K562 (cell line): Measurements from ENCODE around the gene ATP5MG. TPM values are rescaled to one million over a fixed set of nuclear protein-coding genes. Genes with fewer than 3 reads are reported as not detected.
A peak's percentile ranks its signal among the peaks of the same experiment; 100 is the strongest.

Experiments
- ETS1 ChIP-seq: conservative IDR thresholded peaks from 2 replicates; pipeline ENCODE4 v1.6.1; 2011; ENCODE audit warnings: low read depth, mild to moderate bottlenecking, low read length; ENCODE audit not compliant: control insufficient read depth
- FOXP1 ChIP-seq: sonication (generic); formaldehyde crosslinking; IDR thresholded peaks from 2 replicates; pipeline ENCODE4 v1.8.0; 2022; ENCODE audit warnings: mild to moderate bottlenecking, missing genetic modification reagents
- HDAC2 ChIP-seq: fragments of 450-650 bp; IDR thresholded peaks from 2 replicates; pipeline ENCODE4 v1.6.1; 2016; ENCODE audit warnings: mild to moderate bottlenecking
- KDM5B ChIP-seq: fragments of 200-600 bp; sonication (generic); IDR thresholded peaks from 2 replicates; pipeline ENCODE4 v1.6.1; 2012; ENCODE audit warnings: low read depth, mild to moderate bottlenecking, moderate library complexity, low read length, control low read depth, inconsistent platforms; ENCODE audit not compliant: insufficient replicate concordance
- SETDB1 ChIP-seq: IDR thresholded peaks from one replicate; pipeline ENCODE4 v1.6.1; 2012; ENCODE audit warnings: low read length, control low read depth, inconsistent platforms
- SIN3A ChIP-seq, 2 experiments: fragments of 150-350 bp in 1 of 2; IDR thresholded peaks; 2 replicates each; pipeline ENCODE4 v1.6.1; 2011 to 2016; ENCODE audit warnings: borderline replicate concordance in 2 of 2, low read depth in 2 of 2, low read length in 2 of 2, mild to moderate bottlenecking in 2 of 2, moderate library complexity in 2 of 2; ENCODE audit not compliant: control insufficient read depth in 1 of 2
- SMC3 ChIP-seq: conservative IDR thresholded peaks from 2 replicates; pipeline ENCODE4 v1.6.1; 2011; ENCODE audit warnings: low read depth, low read length, improper control_type of control experiment; ENCODE audit not compliant: insufficient read depth
- STAG1 ChIP-seq: sonication (generic); formaldehyde crosslinking; IDR thresholded peaks from 2 replicates; pipeline ENCODE4 v1.5.0; 2020; ENCODE audit warnings: missing genetic modification reagents, borderline replicate concordance
- ZBTB40 ChIP-seq, 2 experiments: fragments of 450-650 bp in 1 of 2; sonication (generic) in 1 of 2; formaldehyde crosslinking in 1 of 2; IDR thresholded peaks; 2 replicates each; pipeline versions ENCODE4 v1.7.1 to v1.9.0; 2016 to 2022; ENCODE audit warnings: inconsistent platforms in 1 of 2, mild to moderate bottlenecking in 1 of 2, missing genetic modification reagents in 1 of 2
- ZNF77 ChIP-seq: fragments of 250-450 bp; sonication (Bioruptor Pico); IDR thresholded peaks from 2 replicates; pipeline ENCODE4 v1.5.0; 2020
- polyA plus RNA-seq, 8 experiments: library from polyadenylated mRNA; depleted of rRNA in 4 of 8; stranded (reverse) in 5 of 8; unstranded in 3 of 8; fragments of >200 nt; fragmentation: Nextera tagmentation in 2 of 8; fragmentation: Illumina TruSeq in 1 of 8; extraction: Ambion mirVana in 2 of 8; extraction: Trizol in 1 of 8; gene quantifications; 2 replicates each; pipeline versions ENCODE4 v1.2.1 to v1.2.3, GENCODE V29; 2011 to 2014; ENCODE audit warnings: inconsistent platforms in 1 of 8, missing spikeins in 1 of 8
- total RNA-seq, 7 experiments: library from RNA; depleted of rRNA in 6 of 7; stranded (reverse); fragments of >200 nt in 6 of 7; fragmentation: Illumina TruSeq in 2 of 7; extraction: Trizol in 2 of 7; gene quantifications; 2 replicates each; pipeline versions ENCODE4 v1.2.1 to v1.2.3, GENCODE V29; 2011 to 2021; ENCODE audit warnings: low replicate concordance in 1 of 7
- TF ChIP-seq, protein P1 (sequence below): fragments of 450-650 bp; IDR thresholded peaks from 2 replicates; pipeline ENCODE4 v1.6.1; 2016; ENCODE audit warnings: antibody characterized with exemption
- TF ChIP-seq, protein P2 (sequence below): sonication (generic); formaldehyde crosslinking; IDR thresholded peaks from 2 replicates; pipeline ENCODE4 v1.8.0; 2022; ENCODE audit warnings: mild to moderate bottlenecking, low read depth, missing genetic modification reagents

Gene ATP5MG
- total and polyA plus RNA-seq, 9 of the 15 experiments (the other 6 are each of a cell fraction or from before 2014, with no cell fraction given): 301 to 2,138 (median 434) TPM

GRCh38 chr11:118401151-118401879 is at the start of gene ATP5MG (continued):
- TF ChIP-seq ZBTB40 (IDR thresholded peaks at IDR 0.05) (peak; percentile 17; the same call in 1 of the 2 replicates), ZBTB40 (CRISPR knock-in tag; IDR thresholded peaks at IDR 0.05) (no peak), FOXP1 (CRISPR knock-in tag) (peak; percentile 78; the same call in 1 of the 2 replicates), ETS1 (no peak), STAG1 (CRISPR knock-in tag) (no peak), HDAC2 (0 out of 2 replicates have a peak, but pooled peaks have one; percentile 47), SETDB1 (no peak), KDM5B (peak; percentile 80), ZNF77 (CRISPR knock-in tag) (no peak), SIN3A (IDR thresholded peaks at IDR 0.05; ENCODE audit: borderline replicate concordance in 2 of 2, control insufficient read depth in 1 of 2, low read depth in 2 of 2, low read length in 2 of 2) (peak; percentile 51 to 69; a peak in 2 of 4 replicates), SMC3 (0 out of 2 replicates have a peak, but pooled peaks have one; percentile 4)
- TF ChIP-seq, protein P1, sequence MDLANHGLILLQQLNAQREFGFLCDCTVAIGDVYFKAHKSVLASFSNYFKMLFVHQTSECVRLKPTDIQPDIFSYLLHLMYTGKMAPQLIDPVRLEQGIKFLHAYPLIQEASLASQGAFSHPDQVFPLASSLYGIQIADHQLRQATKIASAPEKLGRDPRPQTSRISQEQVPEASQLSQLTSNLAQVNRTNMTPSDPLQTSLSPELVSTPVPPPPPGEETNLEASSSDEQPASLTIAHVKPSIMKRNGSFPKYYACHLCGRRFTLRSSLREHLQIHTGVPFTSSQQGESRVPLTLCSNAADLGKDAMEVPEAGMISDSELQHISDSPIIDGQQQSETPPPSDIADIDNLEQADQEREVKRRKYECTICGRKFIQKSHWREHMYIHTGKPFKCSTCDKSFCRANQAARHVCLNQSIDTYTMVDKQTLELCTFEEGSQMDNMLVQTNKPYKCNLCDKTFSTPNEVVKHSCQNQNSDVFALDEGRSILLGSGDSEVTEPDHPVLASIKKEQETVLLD: peak; percentile 86
- TF ChIP-seq, protein P2, sequence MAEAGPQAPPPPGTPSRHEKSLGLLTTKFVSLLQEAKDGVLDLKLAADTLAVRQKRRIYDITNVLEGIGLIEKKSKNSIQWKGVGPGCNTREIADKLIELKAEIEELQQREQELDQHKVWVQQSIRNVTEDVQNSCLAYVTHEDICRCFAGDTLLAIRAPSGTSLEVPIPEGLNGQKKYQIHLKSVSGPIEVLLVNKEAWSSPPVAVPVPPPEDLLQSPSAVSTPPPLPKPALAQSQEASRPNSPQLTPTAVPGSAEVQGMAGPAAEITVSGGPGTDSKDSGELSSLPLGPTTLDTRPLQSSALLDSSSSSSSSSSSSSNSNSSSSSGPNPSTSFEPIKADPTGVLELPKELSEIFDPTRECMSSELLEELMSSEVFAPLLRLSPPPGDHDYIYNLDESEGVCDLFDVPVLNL (CRISPR knock-in tag): no peak
